ENCODE data around the gene MET.

Gene MET

DNA sequence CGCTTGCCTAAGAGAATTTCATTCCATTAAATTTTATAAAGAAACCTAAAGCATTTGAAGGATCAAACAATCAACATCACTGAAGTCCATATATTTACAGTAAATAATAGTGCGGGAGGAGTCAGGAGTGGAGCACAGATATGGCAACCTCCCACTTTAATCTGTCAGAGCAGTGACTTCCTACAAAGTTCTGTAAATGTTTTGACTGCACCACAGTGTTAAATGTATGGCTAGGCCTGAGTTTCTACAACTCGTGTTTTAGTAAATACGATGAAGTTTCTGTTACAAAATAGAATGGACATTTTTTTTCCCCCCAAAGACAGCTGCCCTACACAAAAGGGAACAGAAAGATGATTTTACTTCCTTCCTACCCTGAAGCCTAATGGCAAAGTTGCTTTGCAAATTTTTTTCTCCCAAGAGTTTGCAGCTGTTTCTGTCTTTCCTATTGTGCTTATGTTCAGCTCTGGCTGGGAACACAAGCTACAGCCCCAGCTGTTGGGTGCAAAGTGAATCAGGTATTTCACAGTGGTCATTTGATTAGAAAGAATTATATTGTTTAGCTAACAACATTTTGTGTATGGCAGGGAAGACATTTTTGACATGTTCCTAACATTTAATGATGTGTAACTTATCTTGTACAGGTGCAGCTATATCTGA, 62.1 kb downstream of the MET start (continued):
- TF ChIP-seq, protein P1, sequence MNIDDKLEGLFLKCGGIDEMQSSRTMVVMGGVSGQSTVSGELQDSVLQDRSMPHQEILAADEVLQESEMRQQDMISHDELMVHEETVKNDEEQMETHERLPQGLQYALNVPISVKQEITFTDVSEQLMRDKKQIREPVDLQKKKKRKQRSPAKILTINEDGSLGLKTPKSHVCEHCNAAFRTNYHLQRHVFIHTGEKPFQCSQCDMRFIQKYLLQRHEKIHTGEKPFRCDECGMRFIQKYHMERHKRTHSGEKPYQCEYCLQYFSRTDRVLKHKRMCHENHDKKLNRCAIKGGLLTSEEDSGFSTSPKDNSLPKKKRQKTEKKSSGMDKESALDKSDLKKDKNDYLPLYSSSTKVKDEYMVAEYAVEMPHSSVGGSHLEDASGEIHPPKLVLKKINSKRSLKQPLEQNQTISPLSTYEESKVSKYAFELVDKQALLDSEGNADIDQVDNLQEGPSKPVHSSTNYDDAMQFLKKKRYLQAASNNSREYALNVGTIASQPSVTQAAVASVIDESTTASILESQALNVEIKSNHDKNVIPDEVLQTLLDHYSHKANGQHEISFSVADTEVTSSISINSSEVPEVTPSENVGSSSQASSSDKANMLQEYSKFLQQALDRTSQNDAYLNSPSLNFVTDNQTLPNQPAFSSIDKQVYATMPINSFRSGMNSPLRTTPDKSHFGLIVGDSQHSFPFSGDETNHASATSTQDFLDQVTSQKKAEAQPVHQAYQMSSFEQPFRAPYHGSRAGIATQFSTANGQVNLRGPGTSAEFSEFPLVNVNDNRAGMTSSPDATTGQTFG (tag by site-specific recombination; IDR thresholded peaks at IDR 0.05; ENCODE audit: borderline replicate concordance) = no peak
- no peak for TF ChIP-seq KLF8 (tag by site-specific recombination; IDR thresholded peaks at IDR 0.05)
- TF ChIP-seq, protein P2, sequence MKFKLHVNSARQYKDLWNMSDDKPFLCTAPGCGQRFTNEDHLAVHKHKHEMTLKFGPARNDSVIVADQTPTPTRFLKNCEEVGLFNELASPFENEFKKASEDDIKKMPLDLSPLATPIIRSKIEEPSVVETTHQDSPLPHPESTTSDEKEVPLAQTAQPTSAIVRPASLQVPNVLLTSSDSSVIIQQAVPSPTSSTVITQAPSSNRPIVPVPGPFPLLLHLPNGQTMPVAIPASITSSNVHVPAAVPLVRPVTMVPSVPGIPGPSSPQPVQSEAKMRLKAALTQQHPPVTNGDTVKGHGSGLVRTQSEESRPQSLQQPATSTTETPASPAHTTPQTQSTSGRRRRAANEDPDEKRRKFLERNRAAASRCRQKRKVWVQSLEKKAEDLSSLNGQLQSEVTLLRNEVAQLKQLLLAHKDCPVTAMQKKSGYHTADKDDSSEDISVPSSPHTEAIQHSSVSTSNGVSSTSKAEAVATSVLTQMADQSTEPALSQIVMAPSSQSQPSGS (tag by site-specific recombination; IDR thresholded peaks at IDR 0.05; ENCODE audit: low read depth) = no peak

DNA sequence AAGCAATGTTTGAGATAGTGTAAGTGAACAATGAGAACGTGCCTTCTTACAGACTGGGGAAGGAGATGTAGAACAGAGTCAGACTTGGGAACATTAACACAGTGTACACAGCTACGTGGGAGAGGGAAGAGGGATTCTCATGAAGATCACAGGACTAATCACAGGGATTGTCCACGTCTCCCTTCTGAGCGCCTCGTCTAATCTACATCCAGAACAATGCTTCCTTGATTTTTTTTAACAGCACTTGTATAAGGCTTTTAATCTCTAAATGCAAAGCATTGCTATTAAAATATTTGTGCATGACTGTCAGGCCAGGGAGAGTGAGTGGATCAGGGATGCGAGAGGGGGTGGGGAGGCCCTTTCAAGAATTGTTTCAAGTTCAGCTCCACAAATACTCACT, 62.7 kb downstream of the MET start:
- POLR2A ChIA-PET = no interaction called here
- TF ChIP-seq, protein P3, sequence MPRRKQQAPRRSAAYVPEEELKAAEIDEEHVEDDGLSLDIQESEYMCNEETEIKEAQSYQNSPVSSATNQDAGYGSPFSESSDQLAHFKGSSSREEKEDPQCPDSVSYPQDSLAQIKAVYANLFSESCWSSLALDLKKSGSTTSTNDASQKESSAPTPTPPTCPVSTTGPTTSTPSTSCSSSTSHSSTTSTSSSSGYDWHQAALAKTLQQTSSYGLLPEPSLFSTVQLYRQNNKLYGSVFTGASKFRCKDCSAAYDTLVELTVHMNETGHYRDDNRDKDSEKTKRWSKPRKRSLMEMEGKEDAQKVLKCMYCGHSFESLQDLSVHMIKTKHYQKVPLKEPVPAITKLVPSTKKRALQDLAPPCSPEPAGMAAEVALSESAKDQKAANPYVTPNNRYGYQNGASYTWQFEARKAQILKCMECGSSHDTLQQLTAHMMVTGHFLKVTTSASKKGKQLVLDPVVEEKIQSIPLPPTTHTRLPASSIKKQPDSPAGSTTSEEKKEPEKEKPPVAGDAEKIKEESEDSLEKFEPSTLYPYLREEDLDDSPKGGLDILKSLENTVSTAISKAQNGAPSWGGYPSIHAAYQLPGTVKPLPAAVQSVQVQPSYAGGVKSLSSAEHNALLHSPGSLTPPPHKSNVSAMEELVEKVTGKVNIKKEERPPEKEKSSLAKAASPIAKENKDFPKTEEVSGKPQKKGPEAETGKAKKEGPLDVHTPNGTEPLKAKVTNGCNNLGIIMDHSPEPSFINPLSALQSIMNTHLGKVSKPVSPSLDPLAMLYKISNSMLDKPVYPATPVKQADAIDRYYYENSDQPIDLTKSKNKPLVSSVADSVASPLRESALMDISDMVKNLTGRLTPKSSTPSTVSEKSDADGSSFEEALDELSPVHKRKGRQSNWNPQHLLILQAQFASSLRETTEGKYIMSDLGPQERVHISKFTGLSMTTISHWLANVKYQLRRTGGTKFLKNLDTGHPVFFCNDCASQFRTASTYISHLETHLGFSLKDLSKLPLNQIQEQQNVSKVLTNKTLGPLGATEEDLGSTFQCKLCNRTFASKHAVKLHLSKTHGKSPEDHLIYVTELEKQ (tag by site-specific recombination; IDR thresholded peaks at IDR 0.05; ENCODE audit: borderline replicate concordance) = no peak
- TF ChIP-seq IKZF3 (tag by site-specific recombination; IDR thresholded peaks at IDR 0.05) = no peak
- TF ChIP-seq ZNF24 (tag by site-specific recombination; IDR thresholded peaks at IDR 0.05) = no peak
- no peak for TF ChIP-seq OVOL3 (tag by site-specific recombination; IDR thresholded peaks at IDR 0.05)
- no peak for TF ChIP-seq GLI4 (tag by site-specific recombination; IDR thresholded peaks at IDR 0.05)
- TF ChIP-seq BCL11B (tag by site-specific recombination; IDR thresholded peaks at IDR 0.05; ENCODE audit: low read depth) = no peak
- no peak for TF ChIP-seq BCL11A (tag by site-specific recombination; IDR thresholded peaks at IDR 0.05; ENCODE audit: low read depth)
- no peak for TF ChIP-seq ZNF621 (tag by site-specific recombination; IDR thresholded peaks at IDR 0.05)
- no peak for TF ChIP-seq ZNF174 (tag by site-specific recombination; IDR thresholded peaks at IDR 0.05)
- TF ChIP-seq ZNF776 (tag by site-specific recombination; IDR thresholded peaks at IDR 0.05; ENCODE audit: borderline replicate concordance) = no peak
- TF ChIP-seq ZNF292 (tag by site-specific recombination; IDR thresholded peaks at IDR 0.05; ENCODE audit: borderline replicate concordance, low read depth) = no peak
- TF ChIP-seq ZNF558 (tag by site-specific recombination; IDR thresholded peaks at IDR 0.05) = no peak
- no peak for TF ChIP-seq ZNF133 (tag by site-specific recombination; IDR thresholded peaks at IDR 0.05)
- Histone ChIP-seq H3K4me1 (ENCODE audit: control insufficient read depth, insufficient read depth, low read length) (peaks cover 22% of the 10 kb centered on the region), H3K36me3 (ENCODE audit: control insufficient read depth in 2 of 2, insufficient read depth in 1 of 2, low read length in 2 of 2) (peaks cover 0 to 32% of the 10 kb centered on the region in 2 experiments; a peak in 1 of 3 replicates), H3K4me3 (ENCODE audit: low read depth, low read length) (no peak overlapping the region), H3K27ac (ENCODE audit: extremely low read depth, low read depth, low read length) (no peak overlapping the region), H3K9me3 (ENCODE audit: control insufficient read depth, insufficient read depth, low read depth, low read length) (no peaks in the 10 kb centered on the region)
- CTCF ChIA-PET = interaction anchor here (1.0 kb wide), 1 partner anchor 75 kb away, joined by 3 read pairs; no protein-coding TSS in a partner anchor

Data from HEK293 (cell line).